Measurements from ENCODE around the gene COBL.
A peak's percentile ranks its signal among the peaks of the same experiment; 100 is the strongest.

The COBL gene

GRCh38 chr7:50982626-50983025 lies 334.0 kb downstream of the COBL start:
- DNase-seq: peak; percentile 28 to 29

DNA sequence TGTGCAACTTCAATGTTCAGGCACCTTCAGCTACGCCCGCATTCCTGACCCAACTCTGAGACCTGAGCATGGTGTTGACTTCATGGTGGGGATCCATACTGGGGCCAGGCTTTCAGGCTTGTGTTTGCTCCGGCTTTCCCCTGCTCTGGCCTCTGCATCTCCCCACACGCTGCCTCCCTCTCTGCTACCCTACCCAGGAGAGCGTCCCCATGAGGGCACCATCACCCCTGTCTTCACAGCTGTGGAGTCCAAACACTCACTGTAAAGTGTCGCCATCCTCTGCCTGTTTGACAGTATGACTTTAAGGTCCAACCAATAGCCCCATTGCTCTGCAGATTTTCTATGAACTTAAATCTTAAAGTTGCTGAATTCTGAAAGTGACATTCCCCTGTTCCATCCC lies 334.9 kb downstream of the COBL start:
- no peak for DNase-seq

GRCh38 chr7:50980411-50980810 lies 336.2 kb downstream of the COBL start:
- DNase-seq: no peak

GRCh38 chr7:50978633-50979215 lies 337.9 kb downstream of the COBL start:
- DNase-seq: peak; percentile 7 to 50

DNA sequence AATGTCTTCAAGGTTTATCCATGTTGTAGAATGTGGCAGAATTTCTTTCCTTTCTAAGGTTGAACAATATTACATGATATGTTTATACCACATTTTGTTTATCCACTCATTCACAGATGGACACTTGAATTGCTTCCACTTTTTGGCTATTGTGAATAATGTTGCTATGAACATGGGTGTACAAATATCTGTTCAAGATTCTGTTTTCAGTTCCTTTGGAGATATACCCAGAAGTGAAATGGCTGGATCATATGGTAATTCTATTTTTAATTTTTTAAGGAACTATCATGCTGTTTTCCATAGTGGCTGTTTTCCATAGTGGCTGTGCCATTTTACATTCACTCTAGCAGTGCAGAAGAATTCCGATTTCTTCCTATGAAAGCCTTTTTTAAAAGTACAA lies 339.2 kb downstream of the COBL start:
- DNase-seq: no peak

DNA sequence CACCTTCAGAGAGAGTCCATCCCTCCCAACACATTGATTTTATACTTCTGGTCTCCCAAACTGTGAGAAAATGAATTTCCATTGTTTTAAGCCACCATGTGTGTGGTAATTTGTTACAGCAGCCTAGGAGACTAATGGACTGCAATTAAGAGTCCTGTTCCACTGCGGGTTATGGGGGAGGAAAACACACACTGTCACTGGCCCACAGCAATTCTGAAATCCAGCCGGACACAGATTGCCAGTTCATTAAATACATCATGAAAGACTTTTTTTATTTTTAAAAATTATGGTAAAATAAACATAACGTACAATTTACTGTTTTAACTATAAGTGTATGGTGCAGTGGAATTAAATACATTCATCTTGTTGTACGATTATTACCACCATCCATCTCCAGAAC lies 340.5 kb downstream of the COBL start:
- no peak for DNase-seq

DNA sequence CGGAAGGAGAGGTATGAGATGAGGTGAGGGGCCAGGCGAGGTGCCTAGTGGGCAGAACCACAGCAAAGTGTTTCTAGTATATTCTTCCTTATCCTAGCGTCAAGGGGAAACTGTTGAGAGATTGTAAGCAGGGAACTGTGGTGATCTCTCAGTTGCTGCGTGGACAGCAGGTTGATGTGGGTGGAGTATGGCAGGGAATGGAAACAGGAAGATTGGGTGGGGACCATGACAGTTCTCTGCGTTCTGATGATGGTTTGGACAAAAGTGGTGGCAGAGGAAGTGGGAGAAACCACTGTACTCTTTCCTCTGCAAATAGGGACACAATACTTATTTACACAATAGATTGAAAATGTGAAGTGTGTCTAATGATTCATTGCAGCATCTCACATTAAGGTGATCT lies 342.4 kb downstream of the COBL start:
- DNase-seq: no peak

DNA sequence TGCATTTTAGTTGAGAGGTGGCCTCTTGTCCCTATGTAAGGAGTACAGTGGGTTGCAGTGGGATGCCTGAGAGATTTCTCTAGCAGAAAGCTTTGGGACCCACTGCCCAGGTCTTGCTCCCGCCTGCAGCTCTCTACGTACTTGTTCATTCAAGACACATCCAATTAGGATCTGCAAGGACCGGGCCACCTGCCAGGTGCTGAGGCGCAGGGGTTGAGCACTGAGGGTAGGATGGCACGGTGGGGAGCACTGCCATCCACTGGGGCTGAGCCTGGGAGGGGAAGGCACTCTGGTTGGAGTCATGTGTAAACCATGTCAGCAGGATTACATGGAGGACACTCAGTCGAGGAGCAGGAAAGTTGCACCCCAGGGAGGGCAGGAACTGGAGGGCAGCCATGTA lies 342.8 kb downstream of the COBL start:
- no peak for DNase-seq

- no peak for DNase-seq
Measured at GRCh38 chr7:50970092-50970491, 346.5 kb downstream of the COBL start.

Data from SHP77 (cell line).